Head of caudate nucleus (tissue), 42 donors: ENCODE results near the gene STMN1.

Experiments used
- DNase-seq, 42 donors: peaks; one replicate each; pipeline versions ENCODE4 v3.0.0 to v3.0.0-alpha.2; 2020 to 2021; ENCODE audit warnings: mixed read lengths in 7 of 42
- intact Hi-C: fragments of 100-400 bp; cut with DNase I; formaldehyde crosslinking; loops from one replicate; pipeline ENCODE4 v1.15.0; 2022

Gene STMN1

DNA sequence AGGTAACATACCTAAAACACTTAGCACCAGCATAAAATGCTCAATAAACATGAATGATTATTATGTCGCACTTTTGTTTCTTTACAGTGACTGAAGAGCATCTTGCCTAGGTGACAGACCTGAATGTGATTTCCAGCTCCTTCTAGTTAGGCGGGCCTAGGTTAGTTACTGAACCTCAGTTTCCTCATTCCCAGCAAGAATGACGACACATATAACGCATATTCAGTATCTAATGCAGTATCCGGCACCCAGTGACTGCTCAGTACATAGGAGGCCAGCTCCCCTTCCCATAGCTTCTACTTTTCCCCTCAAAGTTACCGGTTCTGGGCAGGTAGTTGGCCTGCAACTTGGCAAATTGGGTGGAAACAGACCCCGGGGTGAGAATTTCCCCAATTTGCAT lies 47.7 kb downstream of the STMN1 start:
- no peak for DNase-seq
- intact Hi-C loops = no loop called here

DNA sequence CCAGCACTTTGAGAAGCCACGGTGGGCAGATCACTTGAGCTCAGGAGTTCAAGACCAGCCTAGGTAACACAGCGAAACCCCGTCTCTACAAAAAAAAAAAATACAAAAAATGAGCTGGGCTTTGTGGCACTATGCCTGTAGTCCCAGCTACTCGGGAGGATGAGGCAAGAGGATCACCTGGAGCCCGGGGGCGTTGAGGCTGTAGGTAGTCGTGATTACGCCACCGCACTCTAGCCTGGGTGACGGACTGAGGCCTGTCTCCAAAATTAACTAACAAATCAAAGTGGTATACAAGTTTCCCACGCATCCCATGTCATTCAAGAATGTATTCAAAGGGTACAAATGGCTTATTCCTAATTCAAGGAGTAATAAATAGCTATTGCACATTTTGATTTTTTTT lies 49.4 kb downstream of the STMN1 start:
- DNase-seq = no peak
- intact Hi-C loops = no loop called here

DNA sequence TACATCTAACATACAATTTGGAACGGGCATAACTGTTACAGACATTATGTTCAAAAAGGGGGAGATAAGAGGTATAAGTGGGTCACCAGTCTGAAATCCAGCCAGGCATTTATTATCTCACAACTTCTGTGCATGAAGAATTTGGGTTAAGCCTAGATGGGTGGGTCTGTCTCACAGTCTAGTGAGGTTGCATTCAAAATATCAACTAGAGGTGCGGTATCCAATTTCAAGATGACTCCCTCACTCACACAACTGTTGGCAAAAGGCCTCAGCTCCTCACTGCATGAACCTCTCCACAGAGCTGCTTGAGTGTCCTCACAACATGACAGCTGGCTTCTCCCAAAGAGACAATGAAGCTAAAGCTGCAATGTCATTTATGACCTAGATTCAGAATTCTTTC lies 51.7 kb downstream of the STMN1 start:
- DNase-seq = no peak
- intact Hi-C loops = no loop called here
